MV-4-11 (cell line): ENCODE results near the gene SLC22A3.
A peak's percentile ranks its signal among the peaks of the same experiment; 100 is the strongest.

Experiments
- DNase-seq: peaks from one replicate; lab custom pipeline; 2025; lab: John Stamatoyannopoulos, UW

Gene SLC22A3

DNA sequence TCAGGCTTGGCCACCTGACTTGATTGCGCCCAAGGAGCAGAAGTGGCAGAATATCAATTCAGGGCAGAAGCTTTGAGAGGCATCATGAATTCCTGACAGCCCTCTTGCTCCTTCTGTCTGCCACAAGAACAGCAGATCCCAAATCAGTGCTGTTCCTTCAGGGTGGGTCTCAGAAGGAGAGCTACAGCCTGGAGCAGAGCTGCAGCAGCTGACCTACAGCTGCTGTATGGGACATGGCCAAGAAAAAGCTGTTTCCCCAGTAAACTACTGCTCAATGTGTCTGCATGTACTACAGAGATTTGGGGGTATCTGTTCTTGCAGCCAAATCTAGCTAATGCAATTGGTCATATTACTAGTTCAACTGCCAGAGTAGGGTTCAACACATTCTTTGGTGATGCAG, 69.0 kb downstream of the SLC22A3 start:
- DNase-seq = no peak

DNA sequence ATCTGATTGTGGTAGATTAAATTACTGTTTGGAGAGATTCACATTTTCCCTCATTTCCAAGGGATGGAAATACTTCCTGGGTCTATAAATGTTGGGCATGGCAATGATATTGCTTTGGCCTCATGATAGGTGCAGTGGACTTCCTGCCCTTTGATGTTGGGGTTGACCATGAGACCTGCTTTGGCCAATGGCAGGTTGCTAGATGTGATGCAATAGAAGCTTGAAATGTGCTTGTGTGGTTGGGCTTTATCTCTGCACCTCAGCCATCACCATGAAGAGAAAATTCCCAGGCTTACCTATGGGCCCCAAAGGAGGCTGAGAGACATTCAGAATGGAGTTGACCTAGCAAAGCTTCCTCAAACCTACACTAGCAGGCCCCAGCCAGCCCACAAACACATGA, 69.4 kb downstream of the SLC22A3 start:
- DNase-seq = no peak

DNA sequence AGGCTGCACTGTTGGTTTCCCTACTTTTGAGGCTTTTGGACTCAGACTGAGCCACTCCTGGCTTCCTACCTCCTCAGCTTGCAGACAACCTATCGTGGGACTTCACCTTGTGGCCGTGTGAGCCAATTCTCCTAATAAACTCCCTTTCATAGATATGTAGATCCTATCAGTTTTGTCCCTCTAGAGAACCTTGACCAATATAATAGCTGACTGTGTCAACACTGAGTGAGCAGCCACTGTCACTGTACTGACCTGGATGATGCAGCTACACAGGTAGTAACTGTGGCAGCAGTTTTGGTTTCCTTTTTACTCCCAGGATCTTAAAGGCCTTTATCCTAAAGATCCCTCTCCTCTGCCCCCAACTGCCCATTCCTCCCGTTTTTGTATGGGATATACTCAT, 70.2 kb downstream of the SLC22A3 start:
- no peak for DNase-seq

DNA sequence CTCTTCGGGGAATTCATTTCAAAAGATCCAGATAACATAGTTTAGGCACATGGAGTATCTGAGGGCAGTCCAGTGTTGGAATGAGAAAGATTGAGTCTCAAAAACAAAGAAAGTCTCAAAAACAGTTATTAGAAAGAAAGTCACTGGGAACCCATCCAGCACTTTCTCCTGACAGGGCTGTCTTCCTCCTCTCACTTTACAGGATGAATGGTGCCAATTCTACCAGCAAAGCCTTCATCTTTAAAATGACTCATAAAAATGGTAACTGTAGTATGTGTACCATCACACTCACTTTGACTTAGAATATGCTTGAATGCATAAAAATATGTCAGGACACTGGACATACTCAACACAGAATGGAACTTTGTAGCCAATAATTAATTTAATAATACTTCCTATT, 71.3 kb downstream of the SLC22A3 start:
- DNase-seq = no peak

DNA sequence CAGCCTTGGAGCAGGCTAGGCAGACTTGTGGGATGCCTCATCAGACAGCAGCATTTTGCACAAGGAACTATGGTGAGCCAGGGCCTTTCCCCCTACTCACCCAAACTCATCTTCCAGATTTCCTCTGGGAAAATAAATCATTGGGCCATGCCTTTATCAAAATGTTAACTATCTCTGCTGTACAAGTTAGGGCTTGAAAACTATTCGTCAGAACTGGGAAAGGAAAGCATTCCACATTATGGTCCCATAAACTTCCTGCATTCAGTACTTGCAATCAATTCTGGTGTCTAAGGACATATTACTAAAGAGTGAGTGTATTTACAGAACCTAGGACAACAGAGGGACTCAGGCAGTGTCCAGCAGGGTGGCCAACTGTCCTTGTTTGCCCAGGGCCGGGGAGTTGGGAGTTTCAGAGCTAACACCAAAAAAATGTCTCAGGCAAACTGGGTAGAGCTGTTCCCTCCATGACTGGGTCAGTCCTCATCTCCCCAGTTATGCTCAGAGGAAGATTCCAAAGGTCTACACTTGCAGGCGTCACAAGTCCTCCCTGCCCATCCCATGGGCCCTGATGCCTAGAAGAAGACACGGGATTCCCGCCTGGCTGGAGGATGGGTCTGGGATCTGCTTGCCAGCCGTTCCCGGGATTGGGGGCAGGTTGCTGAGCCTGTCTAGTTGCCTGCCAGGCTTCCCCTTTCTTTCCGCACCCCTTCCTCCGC, 72.2 kb downstream of the SLC22A3 start:
- DNase-seq = no peak

DNA sequence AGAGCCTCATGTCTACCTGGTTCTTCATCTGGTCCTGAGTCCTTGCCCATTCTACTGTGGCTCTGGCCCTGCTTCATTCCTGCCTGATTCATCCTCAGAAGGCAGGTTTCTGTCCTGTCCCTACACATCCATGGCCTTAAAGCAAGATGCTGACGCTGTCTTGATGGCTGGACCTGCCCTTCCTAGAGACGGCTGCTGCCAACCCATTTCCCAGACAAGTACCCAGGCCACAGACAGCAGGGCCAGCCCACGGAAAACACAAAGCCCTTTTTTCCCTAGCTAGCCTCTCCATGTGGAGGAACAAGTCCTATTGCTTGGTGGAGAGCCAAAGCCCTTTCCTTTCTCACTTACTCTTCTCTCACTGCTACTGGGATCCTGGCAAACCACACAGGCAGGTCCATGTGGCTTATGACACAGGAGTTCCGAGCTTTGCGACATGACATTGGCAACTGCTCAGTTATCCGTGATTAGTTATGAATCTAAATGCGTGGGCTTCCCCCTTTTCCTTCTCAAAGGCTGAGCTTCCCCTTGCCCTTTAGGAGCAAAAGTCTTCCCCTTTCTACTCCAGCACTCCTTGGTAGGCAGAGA, 72.9 kb downstream of the SLC22A3 start:
- DNase-seq = no peak

DNA sequence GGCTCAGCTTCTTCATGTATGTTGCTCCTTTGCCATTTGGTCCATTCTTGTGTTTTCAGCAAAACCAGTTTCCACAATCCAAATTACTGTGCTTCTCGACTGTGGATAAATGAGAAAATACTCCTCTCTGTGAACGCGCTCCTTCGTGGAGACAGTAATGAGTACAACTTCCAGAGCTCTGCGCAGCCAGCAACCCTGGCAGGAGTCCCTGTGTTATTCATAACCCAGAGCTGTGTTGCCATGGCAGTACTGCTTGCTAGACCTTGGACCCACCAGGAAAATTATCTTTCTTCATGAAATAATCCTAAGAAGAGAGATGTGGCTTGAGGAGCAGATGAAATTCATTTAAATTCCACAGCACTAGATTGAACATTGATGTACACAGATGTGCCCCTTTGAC, 73.7 kb downstream of the SLC22A3 start:
- no peak for DNase-seq

DNA sequence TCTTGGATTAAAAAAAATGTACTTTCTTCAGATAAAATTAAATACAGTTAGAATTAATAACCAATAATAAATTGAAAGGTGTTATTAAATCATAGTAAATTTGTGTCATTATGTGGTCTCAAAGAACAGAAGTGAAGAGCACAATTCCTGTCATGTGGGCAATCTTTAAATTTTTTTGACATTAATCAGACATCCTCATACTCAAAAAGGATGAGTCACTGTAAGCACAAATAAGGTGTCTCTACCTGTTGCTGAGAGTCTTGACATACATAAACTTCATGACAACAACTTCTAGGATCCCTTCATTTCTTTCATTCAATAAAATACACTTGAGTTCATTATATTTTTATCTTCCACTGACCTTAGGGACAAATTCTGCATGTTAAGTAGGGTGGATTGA, 76.1 kb downstream of the SLC22A3 start:
- DNase-seq = no peak

DNA sequence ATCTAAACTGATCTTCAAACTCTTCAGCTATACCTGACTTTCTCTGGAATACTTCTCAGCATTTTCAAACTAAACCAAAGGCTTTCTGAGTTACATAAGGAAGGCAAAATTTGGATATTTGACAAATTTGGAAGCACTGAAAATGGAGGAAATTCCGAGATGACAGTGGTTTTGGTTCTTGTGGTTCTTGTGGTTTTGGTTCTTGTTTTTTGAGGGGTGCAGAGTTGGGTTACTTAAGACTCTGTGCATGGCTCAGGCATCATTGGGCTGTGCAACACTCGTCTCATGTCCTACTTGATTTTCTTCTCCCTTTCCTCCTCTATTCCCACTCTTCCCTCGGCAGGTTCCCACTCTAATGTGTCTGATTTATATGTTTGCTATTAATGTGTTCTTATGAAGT, 78.0 kb downstream of the SLC22A3 start:
- DNase-seq = peak; percentile 47

DNA sequence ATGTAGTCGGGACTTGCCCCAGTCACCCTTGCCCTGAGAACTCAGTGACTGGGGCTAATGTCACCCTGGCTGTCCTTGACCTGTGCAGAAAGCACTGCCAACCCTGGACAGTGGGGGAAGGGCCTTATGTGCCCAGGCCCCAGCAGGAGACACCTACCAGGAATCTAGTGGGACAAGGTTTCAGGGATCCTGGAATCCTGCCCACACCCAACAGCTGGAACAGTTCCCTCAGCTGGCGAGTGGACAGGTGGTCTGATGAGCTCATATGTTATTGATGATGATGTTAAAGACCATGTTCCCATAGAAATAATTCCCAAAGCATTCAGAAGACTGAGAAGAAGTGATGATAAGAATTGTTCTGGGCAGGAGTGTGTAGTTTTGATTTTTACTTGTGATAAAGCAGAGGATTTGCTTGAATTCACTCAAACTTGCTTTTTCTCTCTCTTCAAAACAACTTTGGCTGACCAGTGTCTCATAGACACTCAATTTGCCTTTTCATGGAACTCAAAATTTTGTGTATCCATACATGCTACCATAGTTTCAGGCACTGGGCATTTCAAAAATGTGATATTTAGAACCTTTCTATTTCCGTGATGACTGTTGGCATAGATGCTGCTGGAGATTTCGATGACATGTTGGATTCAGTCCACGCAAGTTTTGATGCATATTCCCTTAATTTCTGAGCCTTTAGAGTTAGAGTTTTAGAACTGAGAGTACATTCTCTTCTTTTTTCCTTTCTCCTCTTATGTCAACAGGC, 79.3 kb downstream of the SLC22A3 start:
- DNase-seq = no peak

DNA sequence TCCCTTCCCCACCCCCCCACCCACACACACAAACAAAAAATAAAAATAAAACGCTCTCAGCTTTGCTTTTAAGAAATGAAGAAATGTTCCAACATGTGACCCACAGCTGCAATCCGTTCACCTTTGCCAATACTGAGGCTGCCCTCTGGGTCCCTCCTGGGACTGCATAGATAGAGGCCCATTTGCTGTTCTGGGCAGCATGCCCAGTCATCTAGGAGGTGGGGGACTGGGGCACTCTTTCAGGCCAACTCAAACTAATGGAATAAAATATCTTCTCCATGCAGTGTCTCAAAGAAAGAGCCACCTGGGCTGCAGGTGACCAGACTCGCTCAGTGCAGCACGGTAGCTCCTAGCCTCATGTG, 79.9 kb downstream of the SLC22A3 start:
- DNase-seq = no peak

DNA sequence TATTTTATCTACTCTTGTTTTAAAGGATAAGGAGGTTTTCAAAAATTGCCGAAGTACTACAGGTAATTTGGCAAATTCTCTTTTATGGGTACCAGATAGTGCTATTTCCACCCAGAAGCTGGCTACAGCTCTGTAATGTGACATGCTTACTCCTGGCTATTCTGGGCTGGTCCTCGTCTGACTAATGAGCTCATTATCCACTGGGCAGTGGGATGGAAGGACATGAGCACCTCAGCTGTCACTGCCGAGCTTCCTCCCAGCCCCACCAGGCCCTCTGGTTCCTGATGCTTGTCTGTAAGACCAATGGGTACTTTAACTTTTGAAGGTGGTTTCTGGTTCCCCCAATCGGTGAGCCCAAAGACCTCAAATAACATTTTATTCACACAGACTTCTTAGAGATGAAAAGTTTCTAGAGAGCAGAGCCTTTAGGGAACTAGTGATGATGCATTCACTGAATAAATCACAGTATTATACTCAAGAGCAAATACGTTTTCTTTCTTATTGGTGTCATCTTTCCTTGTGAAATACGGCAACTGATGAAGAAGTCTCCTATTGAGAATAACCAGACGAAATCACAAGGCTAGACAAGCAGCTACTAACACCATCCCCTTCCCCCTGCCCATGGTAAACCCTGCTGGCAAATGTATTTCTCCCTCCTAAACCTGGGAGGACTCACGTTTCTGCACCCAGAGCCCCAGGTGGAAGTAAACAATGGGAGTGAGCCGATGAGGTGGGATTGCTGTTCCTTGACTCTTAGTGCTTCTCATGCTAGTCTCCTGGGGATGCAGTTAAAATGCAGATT, 80.8 kb downstream of the SLC22A3 start:
- DNase-seq = no peak

DNA sequence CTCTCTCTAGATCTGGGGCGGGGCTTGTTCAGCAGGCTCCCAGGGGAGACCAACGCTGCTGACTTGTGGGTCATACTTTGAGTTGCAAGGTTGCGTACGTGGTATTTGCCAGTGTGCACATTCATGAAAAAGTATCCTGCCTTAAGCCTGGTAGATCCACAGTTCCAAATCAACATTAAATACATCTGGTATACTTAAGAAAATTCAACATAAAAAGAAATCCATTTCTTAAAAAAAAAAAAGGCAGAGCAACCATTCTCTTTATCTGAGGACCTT, 81.4 kb downstream of the SLC22A3 start:
- no peak for DNase-seq

DNA sequence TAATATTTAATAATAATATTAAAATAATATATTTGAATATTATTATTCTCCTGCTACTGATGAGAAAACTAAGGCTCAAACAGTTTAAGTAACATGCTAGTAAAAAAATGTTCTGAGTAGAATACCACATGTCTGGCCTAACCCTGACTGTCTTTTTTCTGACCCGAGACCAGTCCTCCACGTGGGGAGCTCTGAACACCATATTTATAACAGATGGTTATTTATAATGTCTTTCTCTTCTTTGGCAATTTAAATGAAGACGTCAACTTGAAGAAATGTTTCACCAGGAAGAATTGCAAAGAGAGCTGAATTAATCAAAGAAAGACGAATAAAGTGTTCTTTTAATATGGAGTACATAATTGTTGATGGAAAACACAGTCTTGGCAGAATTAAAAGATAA, 82.0 kb downstream of the SLC22A3 start:
- DNase-seq = no peak

DNA sequence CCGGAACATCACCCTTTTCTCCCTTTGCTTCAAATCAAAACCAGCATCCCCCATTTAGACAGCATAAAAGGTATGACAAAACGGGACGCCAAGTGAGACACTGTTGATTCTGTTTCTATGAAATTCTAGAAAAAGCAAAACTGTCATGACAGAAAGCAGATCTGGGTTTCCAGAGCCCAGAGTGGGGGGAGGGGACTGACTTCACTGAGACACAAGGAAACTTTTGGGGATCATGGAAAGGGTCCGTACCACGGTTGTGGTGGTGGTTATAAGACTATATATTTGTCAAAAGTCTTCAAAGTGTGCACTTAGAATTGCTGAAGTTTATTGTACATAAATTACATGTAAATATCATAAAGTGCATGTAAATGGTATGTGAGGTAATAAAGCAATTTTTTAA, 82.6 kb downstream of the SLC22A3 start:
- DNase-seq = no peak

DNA sequence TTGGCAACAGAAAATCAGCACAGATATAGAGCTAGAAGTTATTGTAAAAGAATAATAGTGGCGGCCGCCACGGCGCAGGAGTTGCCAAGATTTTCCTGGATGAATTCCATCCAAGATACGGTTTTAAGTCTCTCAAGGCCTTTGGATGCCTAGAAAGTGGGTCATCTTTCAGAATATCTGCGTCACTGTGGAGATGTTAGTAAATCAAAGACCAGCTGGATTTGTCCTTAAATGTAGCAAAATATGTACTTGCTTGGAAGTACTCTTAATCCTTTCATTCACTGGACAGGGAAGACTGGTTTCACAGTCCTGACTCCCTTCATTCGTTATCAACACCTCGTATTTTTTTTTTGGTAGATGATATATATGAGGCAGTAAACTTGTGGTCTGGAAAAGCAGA, 83.0 kb downstream of the SLC22A3 start:
- DNase-seq = no peak

DNA sequence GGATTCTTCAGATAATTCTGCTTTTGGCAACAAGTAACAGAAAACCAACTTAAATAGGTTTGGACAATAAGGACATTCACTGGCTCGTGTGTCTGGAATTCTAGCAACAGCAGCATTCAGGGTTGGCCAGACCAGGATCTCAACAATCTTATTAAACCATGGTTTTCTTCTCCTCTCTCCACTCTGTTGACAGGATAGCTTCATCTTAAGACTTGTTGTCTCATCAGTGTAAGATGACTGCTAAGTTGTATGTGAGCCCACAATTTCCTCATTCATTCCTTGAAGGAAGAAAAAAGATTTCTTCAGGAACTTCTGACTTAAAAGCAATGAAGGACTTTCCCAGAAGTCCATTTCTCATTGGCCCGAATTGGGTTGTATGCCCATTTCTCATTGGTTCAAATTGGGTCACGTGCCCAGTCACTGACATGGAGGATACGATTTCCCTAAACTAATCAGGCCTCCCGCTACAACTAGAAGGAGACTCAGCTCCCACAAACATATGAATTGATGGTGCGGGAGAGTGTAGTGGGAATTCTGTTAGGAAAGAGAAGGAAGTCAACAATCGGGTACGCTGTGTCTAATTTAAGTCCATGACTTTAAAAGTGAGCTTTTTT, 83.7 kb downstream of the SLC22A3 start:
- DNase-seq = no peak

DNA sequence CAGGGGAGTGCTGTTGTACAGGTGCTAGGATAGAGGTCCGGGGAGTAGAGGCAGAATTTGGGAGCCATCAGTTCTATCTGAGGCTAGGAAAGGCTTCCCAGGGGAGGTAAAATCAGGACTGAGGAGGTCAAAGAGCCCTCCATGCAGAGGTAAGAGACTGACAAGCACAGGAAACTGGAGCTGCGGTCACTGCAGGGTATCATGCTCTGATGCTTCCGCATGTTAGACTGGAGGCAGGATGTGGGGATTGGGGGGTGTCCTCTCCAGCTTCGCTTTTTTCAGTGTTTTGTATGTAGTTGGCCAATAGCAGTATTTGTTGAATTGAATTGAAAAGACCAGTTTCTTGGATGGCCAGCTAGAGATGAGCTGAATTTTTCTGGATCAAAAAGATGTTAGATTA, 87.8 kb downstream of the SLC22A3 start:
- DNase-seq = no peak

DNA sequence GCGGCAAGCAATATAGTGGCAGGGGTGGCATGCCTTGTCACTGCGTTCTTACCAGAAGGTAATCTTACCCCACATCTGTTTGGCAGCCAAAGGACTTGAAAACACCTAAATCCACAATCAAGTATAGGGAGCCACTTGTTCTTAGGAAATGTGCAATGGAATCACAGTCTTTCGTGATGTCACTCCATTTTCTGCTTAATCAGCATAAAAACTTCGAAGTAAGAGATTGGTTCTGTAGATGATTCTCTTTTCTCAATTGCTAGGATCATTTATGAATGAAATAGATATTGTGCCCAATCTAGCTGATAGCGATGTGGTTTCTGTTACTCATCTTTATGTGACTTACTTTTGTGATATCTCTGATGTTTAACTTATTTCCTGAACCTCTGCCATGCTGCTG, 89.0 kb downstream of the SLC22A3 start:
- DNase-seq = no peak

DNA sequence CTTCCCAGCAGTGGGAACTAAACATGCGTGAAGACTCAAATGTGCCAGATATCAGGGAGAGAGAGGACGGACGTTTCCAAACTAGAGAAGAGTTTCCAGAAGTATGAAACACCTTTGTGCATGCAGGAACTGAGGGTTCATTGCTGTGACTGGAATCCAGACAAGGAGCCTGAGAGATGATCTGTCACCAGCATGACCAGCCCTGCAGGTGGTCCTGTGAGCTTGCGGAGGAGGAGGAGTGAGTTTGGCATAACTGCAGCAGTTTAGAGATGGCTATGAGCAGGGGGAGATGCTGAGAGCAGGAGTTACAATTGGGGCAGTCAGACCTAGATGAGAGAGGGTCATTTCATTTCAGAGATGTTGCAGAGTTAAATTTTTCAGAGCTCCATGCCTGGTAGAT, 89.6 kb downstream of the SLC22A3 start:
- no peak for DNase-seq

DNA sequence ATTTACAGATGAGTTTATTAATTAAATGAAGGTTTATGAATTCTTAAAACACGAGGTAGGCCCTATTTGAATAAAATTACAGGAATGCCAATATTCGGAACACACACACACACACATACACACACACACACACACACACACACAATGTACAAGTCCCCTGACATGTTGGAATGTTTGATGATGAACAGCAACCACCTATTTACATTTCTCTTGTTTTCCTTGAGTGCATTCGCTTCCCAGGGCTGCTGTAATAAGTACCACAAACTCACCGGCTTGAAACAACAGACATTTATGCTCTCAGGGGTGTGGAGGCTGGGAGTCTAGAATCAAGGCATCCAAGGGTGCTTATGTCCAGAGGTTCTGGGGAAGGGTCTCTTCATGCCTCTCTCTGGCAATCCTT, 90.3 kb downstream of the SLC22A3 start:
- no peak for DNase-seq

DNA sequence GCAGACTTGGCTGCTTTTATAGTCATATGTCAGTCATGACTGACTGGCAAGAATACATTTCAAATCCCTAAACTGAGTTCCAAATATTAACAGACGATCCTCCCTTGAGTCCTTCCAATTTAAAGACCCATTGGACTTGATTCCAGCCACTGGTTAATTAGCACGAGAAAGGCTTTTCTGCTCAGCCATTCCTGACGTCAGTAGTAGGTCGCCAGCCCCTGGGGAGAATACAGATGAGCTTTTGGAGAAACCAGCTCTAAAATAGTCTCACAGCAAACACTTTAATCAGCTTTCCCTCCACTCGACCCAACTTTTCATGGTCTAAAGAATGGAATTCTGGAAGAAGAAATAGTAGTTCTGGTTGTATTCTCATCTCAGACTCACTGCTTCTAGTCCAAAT, 91.6 kb downstream of the SLC22A3 start:
- DNase-seq = no peak

DNA sequence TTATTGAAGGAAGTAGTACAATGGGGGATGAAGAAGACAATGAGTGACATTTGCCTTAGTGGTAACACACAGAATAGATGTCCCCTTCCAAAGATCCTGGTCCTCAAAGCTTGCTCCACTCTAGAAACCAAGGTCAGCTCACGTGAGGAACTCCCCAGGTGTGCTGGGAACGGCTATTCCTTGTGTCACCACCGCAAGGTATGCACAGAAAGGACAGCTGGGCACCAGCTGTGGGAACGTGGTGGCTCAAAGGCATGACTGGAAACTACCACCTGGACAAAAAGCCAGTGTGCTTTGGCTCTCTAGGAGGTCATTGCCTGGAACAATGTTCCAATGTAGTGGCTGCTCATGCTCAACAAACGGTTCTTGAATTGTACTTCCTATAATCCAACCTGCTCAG, 94.0 kb downstream of the SLC22A3 start:
- DNase-seq = no peak
